Nephron (organoid): ENCODE data around the gene PPP2R5C.
A peak's percentile ranks its signal among the peaks of the same experiment; 100 is the strongest.

Experiments used
- H3K27ac Mint-ChIP-seq, 3 experiments: 2 replicates each; pipeline ENCODE4 v1.8.0; 2020; ENCODE audit warnings: mixed read lengths in 3 of 3, mild to moderate bottlenecking in 2 of 3, moderate library complexity in 1 of 3
- H3K27me3 Mint-ChIP-seq: 2 replicates; pipeline ENCODE4 v1.8.0; 2021; ENCODE audit warnings: low read depth, mild to moderate bottlenecking, moderate library complexity, mixed read lengths
- H3K36me3 Mint-ChIP-seq: 2 replicates; pipeline ENCODE4 v1.8.0; 2020; ENCODE audit warnings: low read depth, mixed read lengths
- H3K4me1 Mint-ChIP-seq: 2 replicates; pipeline ENCODE4 v1.8.0; 2020; ENCODE audit warnings: mixed read lengths
- H3K4me3 Mint-ChIP-seq, 3 experiments: 2 replicates each; pipeline ENCODE4 v1.8.0; 2020; ENCODE audit warnings: mild to moderate bottlenecking in 3 of 3, mixed read lengths in 3 of 3, moderate library complexity in 2 of 3
- H3K9me3 Mint-ChIP-seq: 2 replicates; pipeline ENCODE4 v1.8.0; 2020; ENCODE audit warnings: mixed read lengths
- TF ChIP-seq, protein P1 (sequence below), 3 experiments: fragments of 200-600 bp; sonication (generic); IDR thresholded peaks; one replicate each; pipeline ENCODE4 v1.5.0; 2021; ENCODE audit warnings: antibody characterized with exemption in 3 of 3; ENCODE audit not compliant: unreplicated experiment in 3 of 3

PPP2R5C gene

GRCh38 chr14:101934601-101935150 is 173.2 kb downstream of the PPP2R5C start:
- Mint-ChIP-seq H3K36me3 (no peaks in the 10 kb centered on the region), H3K27me3 (peaks cover 7% of the 10 kb centered on the region), H3K27ac (no peak overlapping the region), H3K9me3 (no peaks in the 10 kb centered on the region), H3K4me1 (no peaks in the 10 kb centered on the region), H3K4me3 (no peak overlapping the region)
- TF ChIP-seq, protein P1, sequence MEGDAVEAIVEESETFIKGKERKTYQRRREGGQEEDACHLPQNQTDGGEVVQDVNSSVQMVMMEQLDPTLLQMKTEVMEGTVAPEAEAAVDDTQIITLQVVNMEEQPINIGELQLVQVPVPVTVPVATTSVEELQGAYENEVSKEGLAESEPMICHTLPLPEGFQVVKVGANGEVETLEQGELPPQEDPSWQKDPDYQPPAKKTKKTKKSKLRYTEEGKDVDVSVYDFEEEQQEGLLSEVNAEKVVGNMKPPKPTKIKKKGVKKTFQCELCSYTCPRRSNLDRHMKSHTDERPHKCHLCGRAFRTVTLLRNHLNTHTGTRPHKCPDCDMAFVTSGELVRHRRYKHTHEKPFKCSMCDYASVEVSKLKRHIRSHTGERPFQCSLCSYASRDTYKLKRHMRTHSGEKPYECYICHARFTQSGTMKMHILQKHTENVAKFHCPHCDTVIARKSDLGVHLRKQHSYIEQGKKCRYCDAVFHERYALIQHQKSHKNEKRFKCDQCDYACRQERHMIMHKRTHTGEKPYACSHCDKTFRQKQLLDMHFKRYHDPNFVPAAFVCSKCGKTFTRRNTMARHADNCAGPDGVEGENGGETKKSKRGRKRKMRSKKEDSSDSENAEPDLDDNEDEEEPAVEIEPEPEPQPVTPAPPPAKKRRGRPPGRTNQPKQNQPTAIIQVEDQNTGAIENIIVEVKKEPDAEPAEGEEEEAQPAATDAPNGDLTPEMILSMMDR (IDR thresholded peaks at IDR 0.05; ENCODE audit: unreplicated experiment in 3 of 3) = no peak

DNA sequence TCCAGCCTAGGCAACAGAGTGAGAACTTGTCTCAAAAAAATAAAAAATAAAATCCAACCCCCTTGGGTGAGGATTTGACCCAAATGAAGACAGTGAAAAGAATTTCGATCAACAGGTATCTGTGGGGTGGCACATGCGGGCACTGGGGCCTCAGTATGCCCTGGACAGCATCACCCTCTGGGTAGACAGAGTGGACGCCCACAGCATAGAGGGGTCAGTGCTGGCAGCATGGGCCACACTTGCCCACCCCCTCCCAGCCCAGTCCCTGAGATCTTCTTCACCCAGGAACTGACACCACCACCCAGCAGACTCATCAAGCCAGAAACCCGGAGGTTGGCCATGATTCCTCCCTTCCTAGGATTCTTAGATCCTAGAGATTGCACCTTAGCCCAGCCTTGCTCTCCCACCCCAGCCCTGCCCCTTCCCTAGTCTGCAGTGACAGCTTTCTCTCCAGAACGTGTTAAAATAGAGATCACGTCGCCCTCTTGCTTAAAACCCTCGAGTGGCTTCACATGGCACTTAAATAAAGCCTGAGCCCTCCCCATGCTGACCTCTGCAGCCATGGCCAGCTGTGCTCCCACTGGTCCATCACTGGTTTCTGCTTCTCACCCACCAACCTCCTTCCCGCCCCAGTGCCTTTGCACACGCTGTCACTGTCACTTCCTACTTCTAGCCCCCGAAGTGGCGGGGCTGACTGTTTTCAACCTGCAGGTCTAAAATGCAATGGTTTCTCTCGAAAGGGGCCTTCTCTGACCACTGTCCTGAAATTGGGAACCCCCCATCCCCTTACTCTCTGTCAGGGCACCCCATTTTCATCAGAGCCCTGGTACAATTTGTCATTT is 176.6 kb downstream of the PPP2R5C start:
- Mint-ChIP-seq H3K27me3 (peaks cover 18% of the 10 kb centered on the region), H3K9me3 (no peaks in the 10 kb centered on the region), H3K4me3 (no peak overlapping the region), H3K4me1 (no peaks in the 10 kb centered on the region), H3K27ac (no peak overlapping the region), H3K36me3 (no peaks in the 10 kb centered on the region)
- TF ChIP-seq, protein P1 (IDR thresholded peaks at IDR 0.05; ENCODE audit: unreplicated experiment in 3 of 3) = no peak

GRCh38 chr14:101939646-101940170 is 178.2 kb downstream of the PPP2R5C start:
- Mint-ChIP-seq H3K36me3 (no peaks in the 10 kb centered on the region), H3K27me3 (peaks cover 28% of the 10 kb centered on the region), H3K4me1 (no peaks in the 10 kb centered on the region), H3K4me3 (no peak overlapping the region), H3K27ac (no peak overlapping the region), H3K9me3 (no peaks in the 10 kb centered on the region)
- TF ChIP-seq, protein P1 (IDR thresholded peaks at IDR 0.05; ENCODE audit: unreplicated experiment in 3 of 3) = no peak

- peaks cover 12% of the 10 kb centered on the region for H3K4me1 Mint-ChIP-seq
- no peaks in the 10 kb centered on the region for H3K9me3 Mint-ChIP-seq
- H3K4me3 Mint-ChIP-seq = peak overlapping the region in 2 of 3 experiments; percentile 16 to 30
- H3K27ac Mint-ChIP-seq = no peak overlapping the region
- no peaks in the 10 kb centered on the region for H3K36me3 Mint-ChIP-seq
- H3K27me3 Mint-ChIP-seq = peaks cover 38% of the 10 kb centered on the region
- TF ChIP-seq, protein P1 (IDR thresholded peaks at IDR 0.05; ENCODE audit: unreplicated experiment in 3 of 3) = no peak
Observed at GRCh38 chr14:101944451-101944850, 182.9 kb downstream of the PPP2R5C start.

DNA sequence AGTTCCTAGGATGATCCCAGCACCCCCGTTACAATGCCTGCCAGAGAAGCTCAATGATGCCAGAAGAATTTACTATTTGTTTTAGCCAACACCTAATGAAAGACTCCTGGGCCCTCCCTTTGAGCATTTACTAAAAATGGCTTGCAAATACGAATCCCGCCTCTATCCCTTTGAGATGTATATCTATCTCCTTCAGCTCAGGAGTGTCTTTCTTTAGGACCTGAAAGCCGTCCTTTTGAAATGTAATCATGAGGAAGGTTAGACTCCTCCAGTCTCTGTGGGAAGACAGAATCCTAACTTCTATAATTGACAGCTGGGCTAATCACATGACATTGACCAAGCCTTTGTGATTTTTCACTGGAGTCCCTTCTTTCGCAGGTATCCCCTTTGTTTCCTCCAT is 183.7 kb downstream of the PPP2R5C start:
- Mint-ChIP-seq H3K27me3 (peaks cover 38% of the 10 kb centered on the region), H3K9me3 (no peaks in the 10 kb centered on the region), H3K4me1 (peaks cover 12% of the 10 kb centered on the region), H3K36me3 (no peaks in the 10 kb centered on the region), H3K27ac (peak overlapping the region in 1 of 3 experiments; percentile 33), H3K4me3 (peak overlapping the region; percentile 55 to 64 (median 57))
- TF ChIP-seq, protein P1 (IDR thresholded peaks at IDR 0.05; ENCODE audit: unreplicated experiment in 3 of 3) = no peak
